K562 (cell line): Measurements from ENCODE around the gene GAB1. TPM values are rescaled to one million over a fixed set of nuclear protein-coding genes. Genes with fewer than 3 reads are reported as not detected.
A peak's percentile ranks its signal among the peaks of the same experiment; 100 is the strongest.

Source experiments
- ATAC-seq: fragments of 200-7000 bp; cut with Tn5 transposase; 3 replicates; pipeline ENCODE4 v1.9.1; 2020; ENCODE audit warnings: moderate library complexity
- BruUV-seq: library from RNA; stranded (reverse); fragments of 400-500 nt; replicated peaks from 2 replicates; lab custom pipeline; 2021; lab: Mats Ljungman, UMichigan
- CTCF ChIA-PET: fragments of 300-600 bp; formaldehyde crosslinking; extraction: SDS; loops from one replicate; lab custom pipeline; 2021; ENCODE audit warnings: low intra/inter-chr PET ratio; lab: Yijun Ruan, JAX
- POLR2A ChIA-PET: fragments of 300-600, 350-650 bp; sonication (Branson Sonifier 250); formaldehyde crosslinking; extraction: SDS; loops from one replicate; lab custom pipeline; 2021; ENCODE audit warnings: antibody characterized with exemption, inconsistent platforms; lab: Yijun Ruan, JAX
- DNase-seq, 4 experiments: peaks; one replicate each; pipeline versions ENCODE4 v3.0.0 to v3.0.0-alpha.2; 2011 to 2018; ENCODE audit warnings: low spot score in 3 of 4, mixed read lengths in 3 of 4; ENCODE audit errors: extremely low read depth in 1 of 4
- FAIRE-seq: peaks from 2 replicates; lab custom pipeline; 2011; peaks lifted over from hg19 to GRCh38; lab: Jason Lieb, UNC
- H2AFZ ChIP-seq: 2 replicates; pipeline ENCODE4 v1.6.0; 2011; ENCODE audit warnings: low read depth, low read length, control low read depth, inconsistent platforms
- H3K27ac ChIP-seq: fragments of 200-600 bp; 3 replicates; pipeline ENCODE4 v1.8.0; 2011; ENCODE audit warnings: low read depth, mild to moderate bottlenecking, control low read depth, inconsistent platforms, low read length, moderate library complexity, mixed read lengths; ENCODE audit errors: extremely low read depth
- H3K27me3 ChIP-seq, 2 experiments: fragments of 300-600 bp in 1 of 2; 2 replicates in 1 of 2; 3 replicates in 1 of 2; pipeline versions ENCODE4 v1.6.0 to v1.8.0; 2011; ENCODE audit warnings: inconsistent platforms in 2 of 2, low read length in 2 of 2, mild to moderate bottlenecking in 1 of 2, mixed read lengths in 1 of 2, moderate library complexity in 1 of 2; ENCODE audit not compliant: control insufficient read depth in 2 of 2, insufficient read depth in 2 of 2
- H3K36me3 ChIP-seq: fragments of 300-600 bp; 3 replicates; pipeline ENCODE4 v1.8.0; 2011; ENCODE audit warnings: mild to moderate bottlenecking, low read length, inconsistent platforms; ENCODE audit not compliant: control insufficient read depth, insufficient read depth
- H3K4me1 ChIP-seq, 2 experiments: fragments of 200-600 bp in 1 of 2; replicated peaks in 1 of 2; 2 replicates in 1 of 2; 3 replicates in 1 of 2; pipeline versions ENCODE4 v1.5.1 to v1.8.0; 2011; ENCODE audit warnings: inconsistent platforms in 2 of 2, low read length in 2 of 2, mild to moderate bottlenecking in 1 of 2, mixed read lengths in 1 of 2, moderate library complexity in 1 of 2; ENCODE audit not compliant: control insufficient read depth in 2 of 2, insufficient read depth in 2 of 2
- H3K4me2 ChIP-seq: 2 replicates; pipeline ENCODE4 v1.6.1; 2011; ENCODE audit warnings: low read length, control low read depth, inconsistent platforms, mixed read lengths; ENCODE audit not compliant: insufficient read depth
- H3K4me3 ChIP-seq: fragments of 200-600 bp; sonication (generic), shearing (Covaris generic); 2 replicates; pipeline ENCODE4 v1.5.1; 2016; ENCODE audit warnings: control low read depth, inconsistent platforms
- H3K79me2 ChIP-seq: fragments of 200-600 bp; 3 replicates; pipeline ENCODE4 v1.8.0; 2011; ENCODE audit warnings: low read length, inconsistent platforms; ENCODE audit not compliant: control insufficient read depth, insufficient read depth
- H3K9ac ChIP-seq, 2 experiments: 2 replicates each; pipeline versions ENCODE4 v1.6.0 to v1.6.1; 2011; ENCODE audit warnings: low read depth in 2 of 2, low read length in 2 of 2, control low read depth in 1 of 2, inconsistent platforms in 1 of 2, mild to moderate bottlenecking in 1 of 2, mixed read lengths in 1 of 2; ENCODE audit not compliant: insufficient read depth in 1 of 2
- H3K9me1 ChIP-seq: one replicate; pipeline ENCODE4 v1.6.0; 2011; ENCODE audit warnings: inconsistent platforms, mild to moderate bottlenecking, low read length, moderate library complexity; ENCODE audit not compliant: control insufficient read depth, insufficient read depth
- H3K9me3 ChIP-seq: replicated peaks from 2 replicates; pipeline ENCODE4 v1.5.1; 2011; ENCODE audit warnings: low read depth, low read length, inconsistent platforms; ENCODE audit not compliant: control insufficient read depth, insufficient read depth
- H4K20me1 ChIP-seq: replicated peaks from 2 replicates; pipeline ENCODE4 v1.6.1; 2011; ENCODE audit warnings: low read length, inconsistent platforms, mixed read lengths; ENCODE audit not compliant: control insufficient read depth, insufficient read depth
- ATF7 ChIP-seq: fragments of 450-650 bp; IDR thresholded peaks from 2 replicates; pipeline ENCODE4 v1.7.1; 2014; ENCODE audit warnings: mild to moderate bottlenecking, moderate library complexity
- BRD9 ChIP-seq: fragments of 450-650 bp; IDR thresholded peaks from 2 replicates; pipeline ENCODE4 v1.6.1; 2018; ENCODE audit warnings: low read depth; ENCODE audit not compliant: partially characterized antibody
- CTCF ChIP-seq, 3 experiments: IDR thresholded peaks in 2 of 3; conservative IDR thresholded peaks in 1 of 3; 2 replicates each; pipeline ENCODE4 v1.5.1; 2011 to 2012; ENCODE audit warnings: low read length in 3 of 3, mild to moderate bottlenecking in 3 of 3, control low read depth in 2 of 3, improper control_type of control experiment in 1 of 3, inconsistent platforms in 1 of 3, low read depth in 1 of 3, mixed read lengths in 1 of 3, moderate library complexity in 1 of 3; ENCODE audit not compliant: insufficient read depth in 2 of 3
- DACH1 ChIP-seq: fragments of 450-650 bp; IDR thresholded peaks from 2 replicates; pipeline ENCODE4 v1.6.1; 2018; ENCODE audit not compliant: partially characterized antibody
- HMG20A ChIP-seq: fragments of 450-650 bp; formaldehyde crosslinking; conservative IDR thresholded peaks from 2 replicates; pipeline ENCODE4 v1.4.0; 2020; ENCODE audit warnings: mild to moderate bottlenecking, mixed read lengths
- KLF1 ChIP-seq: fragments of 450-650 bp; IDR thresholded peaks from 2 replicates; pipeline ENCODE4 v1.6.1; 2016; ENCODE audit warnings: missing genetic modification characterization, missing compliant biosample characterization
- MEF2A ChIP-seq: IDR thresholded peaks from 2 replicates; pipeline ENCODE4 v1.6.1; 2011; ENCODE audit warnings: low read depth, mild to moderate bottlenecking, low read length, moderate library complexity; ENCODE audit not compliant: control insufficient read depth
- PRDM10 ChIP-seq: fragments of 450-650 bp; IDR thresholded peaks from 2 replicates; pipeline ENCODE4 v1.6.1; 2018; ENCODE audit not compliant: partially characterized antibody
- RBM15 ChIP-seq: fragments of 200-400 bp; formaldehyde crosslinking; IDR thresholded peaks from 2 replicates; pipeline ENCODE4 v1.6.1; 2018; ENCODE audit warnings: mild to moderate bottlenecking, low read length, moderate library complexity; ENCODE audit not compliant: insufficient read depth
- SMARCA5 ChIP-seq: fragments of 450-650 bp; IDR thresholded peaks from 2 replicates; pipeline ENCODE4 v1.6.1; 2016
- TCF3 ChIP-seq: sonication (generic); formaldehyde crosslinking; IDR thresholded peaks from 2 replicates; pipeline ENCODE4 v1.4.0; 2020; ENCODE audit warnings: mild to moderate bottlenecking, missing genetic modification reagents
- TEAD1 ChIP-seq, 2 experiments: fragments of 450-650 bp in 1 of 2; sonication (generic) in 1 of 2; formaldehyde crosslinking; IDR thresholded peaks; 2 replicates each; pipeline versions ENCODE4 v1.4.0 to v1.8.0; 2020 to 2022; ENCODE audit warnings: mild to moderate bottlenecking in 2 of 2, missing genetic modification reagents in 1 of 2
- ZBTB11 ChIP-seq, 3 experiments: fragments of 200-800 bp in 1 of 3; fragments of 250-450 bp in 1 of 3; fragments of 450-650 bp in 1 of 3; sonication (Bioruptor Pico) in 1 of 3; sonication (Bioruptor generic) in 1 of 3; formaldehyde crosslinking in 1 of 3; IDR thresholded peaks; 2 replicates each; pipeline versions ENCODE4 v1.6.1 to v1.8.0; 2016 to 2022; ENCODE audit warnings: mild to moderate bottlenecking in 2 of 3, missing genetic modification characterization in 2 of 3, missing compliant biosample characterization in 1 of 3, moderate library complexity in 1 of 3
- ZNF79 ChIP-seq: fragments of 250-450 bp; sonication (Bioruptor Pico); IDR thresholded peaks from 2 replicates; pipeline ENCODE4 v1.4.0; 2020; ENCODE audit warnings: low read depth, mild to moderate bottlenecking, moderate library complexity
- ZSCAN29 ChIP-seq: fragments of 450-650 bp; IDR thresholded peaks from 2 replicates; pipeline ENCODE4 v1.6.1; 2017
- WGBS: fragments of 100-300 bp; shearing (Covaris generic); methylation state at CpG from one replicate; pipeline ENCODE4 v1.1.6; 2016; ENCODE audit warnings: low coverage, mixed read lengths; ENCODE audit not compliant: insufficient coverage; ENCODE audit errors: missing lambda C conversion rate; 5-methylcytosine and 5-hydroxymethylcytosine counted together
- in situ Hi-C: fragments of 300-500 bp; cut with MboI; formaldehyde crosslinking; loops from 4 replicates; pipeline ENCODE4 v1.15.0; 2018; ENCODE audit warnings: inconsistent platforms, mixed read lengths
- intact Hi-C: fragments of 100-400 bp; cut with micrococcal nuclease; formaldehyde crosslinking; loops from 2 replicates; pipeline ENCODE4 v1.14.2; 2022
- polyA plus RNA-seq, 8 experiments: library from polyadenylated mRNA; depleted of rRNA in 4 of 8; stranded (reverse) in 5 of 8; unstranded in 3 of 8; fragments of >200 nt; fragmentation: Nextera tagmentation in 2 of 8; fragmentation: Illumina TruSeq in 1 of 8; extraction: Ambion mirVana in 2 of 8; extraction: Trizol in 1 of 8; gene quantifications; 2 replicates each; pipeline versions ENCODE4 v1.2.1 to v1.2.3, GENCODE V29; 2011 to 2014; ENCODE audit warnings: inconsistent platforms in 1 of 8, missing spikeins in 1 of 8
- total RNA-seq, 7 experiments: library from RNA; depleted of rRNA in 6 of 7; stranded (reverse); fragments of >200 nt in 6 of 7; fragmentation: Illumina TruSeq in 2 of 7; extraction: Trizol in 2 of 7; gene quantifications; 2 replicates each; pipeline versions ENCODE4 v1.2.1 to v1.2.3, GENCODE V29; 2011 to 2021; ENCODE audit warnings: low replicate concordance in 1 of 7

The GAB1 gene
- total and polyA plus RNA-seq, 9 of the 15 experiments (the other 6 are each of a cell fraction or from before 2014, with no cell fraction given) = 1.3 to 14.6 (median 7.5) TPM

- Histone ChIP-seq H3K27ac (no peak overlapping the region), H3K4me3 (no peak overlapping the region), H3K79me2 (no peaks in the 10 kb centered on the region), H3K4me2 (no peak overlapping the region), H4K20me1 (no peaks in the 10 kb centered on the region), H2AFZ (peak overlapping the region; percentile 40; the same call in 1 of the 2 replicates), H3K9me1 (no peaks in the 10 kb centered on the region), H3K9me3 (no peaks in the 10 kb centered on the region), H3K27me3 (no peaks in the 10 kb centered on the region), H3K36me3 (no peaks in the 10 kb centered on the region), H3K9ac (no peak overlapping the region), H3K4me1 (no peaks in the 10 kb centered on the region)
- ChIA-PET CTCF (no interaction called here), POLR2A (no interaction called here)
- ATAC-seq = no peak
- in situ Hi-C loops = no loop called here
- intact Hi-C loops = no loop called here
- WGBS = 9% methylated on average over 4 of the region's 4 CpGs
- no TSS peak for BruUV-seq
- no peak for FAIRE-seq
- DNase-seq = no peak
- TF ChIP-seq BRD9 (no peak), ZSCAN29 (no peak), SMARCA5 (no peak), MEF2A (no peak), CTCF (IDR thresholded peaks at IDR 0.05 in 2 of 3, conservative IDR thresholded peaks at IDR 0.05 in 1 of 3; ENCODE audit: insufficient read depth in 2 of 3, low read depth in 1 of 3, low read length in 3 of 3) (no peak), DACH1 (no peak), ATF7 (no peak), PRDM10 (no peak), ZBTB11 (CRISPR knock-in tag; IDR thresholded peaks at IDR 0.05) (no peak), ZNF79 (no peak), KLF1 (tag) (no peak), TCF3 (CRISPR knock-in tag) (no peak), RBM15 (no peak), HMG20A (CRISPR knock-in tag) (no peak), TEAD1 (CRISPR knock-in tag; IDR thresholded peaks at IDR 0.05) (no peak)
These were observed 9.9 kb upstream of the GAB1 start for GRCh38 chr4:143326735-143327134.
